ENCODE data around the gene ZW10. TPM values are rescaled to one million over a fixed set of nuclear protein-coding genes. Genes with fewer than 3 reads are reported as not detected.

Gene ZW10
- total and polyA plus RNA-seq, 2 experiments from 2014 or later: 12.3 to 30.5 TPM

DNA sequence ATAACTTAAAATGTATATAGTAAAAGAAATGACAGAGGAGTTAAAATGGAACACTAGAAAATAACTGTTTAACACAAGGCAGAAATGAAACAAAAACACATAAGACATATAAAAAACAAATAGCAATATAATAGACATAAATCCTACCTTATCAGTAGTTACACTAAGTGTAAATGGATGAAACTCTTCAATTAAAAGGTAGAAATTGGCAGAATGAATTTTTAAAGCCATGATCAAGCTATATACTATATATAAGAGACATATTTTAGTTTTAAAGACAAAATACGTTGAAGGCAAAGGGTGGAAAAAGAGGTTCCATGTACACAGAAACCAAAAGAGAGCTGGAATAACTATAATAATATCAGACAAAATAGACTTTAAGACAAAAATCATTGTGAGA lies 62.5 kb downstream of the ZW10 start:
- Histone ChIP-seq H3K79me2 (replicated peaks; ENCODE audit: insufficient read depth) (no peaks in the 10 kb centered on the region), H3K4me3 (no peak overlapping the region), H3K9me2 (ENCODE audit: insufficient read depth) (peaks cover 11% of the 10 kb centered on the region; the same call in 1 of the 2 replicates), H3K4me1 (ENCODE audit: insufficient read depth) (no peaks in the 10 kb centered on the region), H3K27me3 (ENCODE audit: insufficient read depth) (no peaks in the 10 kb centered on the region), H3F3A (replicated peaks; ENCODE audit: low read depth) (no peaks in the 10 kb centered on the region), H3K36me3 (ENCODE audit: insufficient read depth) (0 out of 2 replicates have a peak, but pooled peaks cover 7% of the 10 kb centered on the region), H3K27ac (ENCODE audit: low read depth) (no peak overlapping the region), H4K20me1 (replicated peaks; ENCODE audit: insufficient read depth) (no peaks in the 10 kb centered on the region), H3K4me2 (no peak overlapping the region), H2AFZ (no peak overlapping the region)
- no peak overlapping the region for H3K27ac Mint-ChIP-seq
- TF ChIP-seq, protein P1, sequence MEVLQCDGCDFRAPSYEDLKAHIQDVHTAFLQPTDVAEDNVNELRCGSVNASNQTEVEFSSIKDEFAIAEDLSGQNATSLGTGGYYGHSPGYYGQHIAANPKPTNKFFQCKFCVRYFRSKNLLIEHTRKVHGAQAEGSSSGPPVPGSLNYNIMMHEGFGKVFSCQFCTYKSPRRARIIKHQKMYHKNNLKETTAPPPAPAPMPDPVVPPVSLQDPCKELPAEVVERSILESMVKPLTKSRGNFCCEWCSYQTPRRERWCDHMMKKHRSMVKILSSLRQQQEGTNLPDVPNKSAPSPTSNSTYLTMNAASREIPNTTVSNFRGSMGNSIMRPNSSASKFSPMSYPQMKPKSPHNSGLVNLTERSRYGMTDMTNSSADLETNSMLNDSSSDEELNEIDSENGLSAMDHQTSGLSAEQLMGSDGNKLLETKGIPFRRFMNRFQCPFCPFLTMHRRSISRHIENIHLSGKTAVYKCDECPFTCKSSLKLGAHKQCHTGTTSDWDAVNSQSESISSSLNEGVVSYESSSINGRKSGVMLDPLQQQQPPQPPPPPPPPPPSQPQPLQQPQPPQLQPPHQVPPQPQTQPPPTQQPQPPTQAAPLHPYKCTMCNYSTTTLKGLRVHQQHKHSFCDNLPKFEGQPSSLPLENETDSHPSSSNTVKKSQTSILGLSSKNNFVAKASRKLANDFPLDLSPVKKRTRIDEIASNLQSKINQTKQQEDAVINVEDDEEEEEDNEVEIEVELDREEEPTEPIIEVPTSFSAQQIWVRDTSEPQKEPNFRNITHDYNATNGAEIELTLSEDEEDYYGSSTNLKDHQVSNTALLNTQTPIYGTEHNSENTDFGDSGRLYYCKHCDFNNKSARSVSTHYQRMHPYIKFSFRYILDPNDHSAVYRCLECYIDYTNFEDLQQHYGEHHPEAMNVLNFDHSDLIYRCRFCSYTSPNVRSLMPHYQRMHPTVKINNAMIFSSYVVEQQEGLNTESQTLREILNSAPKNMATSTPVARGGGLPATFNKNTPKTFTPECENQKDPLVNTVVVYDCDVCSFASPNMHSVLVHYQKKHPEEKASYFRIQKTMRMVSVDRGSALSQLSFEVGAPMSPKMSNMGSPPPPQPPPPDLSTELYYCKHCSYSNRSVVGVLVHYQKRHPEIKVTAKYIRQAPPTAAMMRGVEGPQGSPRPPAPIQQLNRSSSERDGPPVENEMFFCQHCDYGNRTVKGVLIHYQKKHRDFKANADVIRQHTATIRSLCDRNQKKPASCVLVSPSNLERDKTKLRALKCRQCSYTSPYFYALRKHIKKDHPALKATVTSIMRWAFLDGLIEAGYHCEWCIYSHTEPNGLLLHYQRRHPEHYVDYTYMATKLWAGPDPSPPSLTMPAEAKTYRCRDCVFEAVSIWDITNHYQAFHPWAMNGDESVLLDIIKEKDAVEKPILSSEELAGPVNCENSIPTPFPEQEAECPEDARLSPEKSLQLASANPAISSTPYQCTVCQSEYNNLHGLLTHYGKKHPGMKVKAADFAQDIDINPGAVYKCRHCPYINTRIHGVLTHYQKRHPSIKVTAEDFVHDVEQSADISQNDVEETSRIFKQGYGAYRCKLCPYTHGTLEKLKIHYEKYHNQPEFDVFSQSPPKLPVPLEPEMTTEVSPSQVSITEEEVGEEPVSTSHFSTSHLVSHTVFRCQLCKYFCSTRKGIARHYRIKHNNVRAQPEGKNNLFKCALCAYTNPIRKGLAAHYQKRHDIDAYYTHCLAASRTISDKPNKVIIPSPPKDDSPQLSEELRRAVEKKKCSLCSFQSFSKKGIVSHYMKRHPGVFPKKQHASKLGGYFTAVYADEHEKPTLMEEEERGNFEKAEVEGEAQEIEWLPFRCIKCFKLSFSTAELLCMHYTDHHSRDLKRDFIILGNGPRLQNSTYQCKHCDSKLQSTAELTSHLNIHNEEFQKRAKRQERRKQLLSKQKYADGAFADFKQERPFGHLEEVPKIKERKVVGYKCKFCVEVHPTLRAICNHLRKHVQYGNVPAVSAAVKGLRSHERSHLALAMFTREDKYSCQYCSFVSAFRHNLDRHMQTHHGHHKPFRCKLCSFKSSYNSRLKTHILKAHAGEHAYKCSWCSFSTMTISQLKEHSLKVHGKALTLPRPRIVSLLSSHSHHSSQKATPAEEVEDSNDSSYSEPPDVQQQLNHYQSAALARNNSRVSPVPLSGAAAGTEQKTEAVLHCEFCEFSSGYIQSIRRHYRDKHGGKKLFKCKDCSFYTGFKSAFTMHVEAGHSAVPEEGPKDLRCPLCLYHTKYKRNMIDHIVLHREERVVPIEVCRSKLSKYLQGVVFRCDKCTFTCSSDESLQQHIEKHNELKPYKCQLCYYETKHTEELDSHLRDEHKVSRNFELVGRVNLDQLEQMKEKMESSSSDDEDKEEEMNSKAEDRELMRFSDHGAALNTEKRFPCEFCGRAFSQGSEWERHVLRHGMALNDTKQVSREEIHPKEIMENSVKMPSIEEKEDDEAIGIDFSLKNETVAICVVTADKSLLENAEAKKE (CRISPR knock-in tag; IDR thresholded peaks at IDR 0.05): no peak
- TF ChIP-seq NANOG (IDR thresholded peaks at IDR 0.05; ENCODE audit: borderline replicate concordance): no peak
- TF ChIP-seq EZH2phosphoT487 (IDR thresholded peaks at IDR 0.05; ENCODE audit: unreplicated experiment): no peak
- TF ChIP-seq ZNF114 (CRISPR knock-in tag; IDR thresholded peaks at IDR 0.05): no peak
- no peak for TF ChIP-seq ZNF331 (CRISPR knock-in tag; IDR thresholded peaks at IDR 0.05; ENCODE audit: low read depth)
- TF ChIP-seq STAT1 (IDR thresholded peaks at IDR 0.05; ENCODE audit: unreplicated experiment): no peak
- no peak for TF ChIP-seq EZH2 (IDR thresholded peaks at IDR 0.05; ENCODE audit: low read depth, unreplicated experiment)
- TF ChIP-seq, protein P2, sequence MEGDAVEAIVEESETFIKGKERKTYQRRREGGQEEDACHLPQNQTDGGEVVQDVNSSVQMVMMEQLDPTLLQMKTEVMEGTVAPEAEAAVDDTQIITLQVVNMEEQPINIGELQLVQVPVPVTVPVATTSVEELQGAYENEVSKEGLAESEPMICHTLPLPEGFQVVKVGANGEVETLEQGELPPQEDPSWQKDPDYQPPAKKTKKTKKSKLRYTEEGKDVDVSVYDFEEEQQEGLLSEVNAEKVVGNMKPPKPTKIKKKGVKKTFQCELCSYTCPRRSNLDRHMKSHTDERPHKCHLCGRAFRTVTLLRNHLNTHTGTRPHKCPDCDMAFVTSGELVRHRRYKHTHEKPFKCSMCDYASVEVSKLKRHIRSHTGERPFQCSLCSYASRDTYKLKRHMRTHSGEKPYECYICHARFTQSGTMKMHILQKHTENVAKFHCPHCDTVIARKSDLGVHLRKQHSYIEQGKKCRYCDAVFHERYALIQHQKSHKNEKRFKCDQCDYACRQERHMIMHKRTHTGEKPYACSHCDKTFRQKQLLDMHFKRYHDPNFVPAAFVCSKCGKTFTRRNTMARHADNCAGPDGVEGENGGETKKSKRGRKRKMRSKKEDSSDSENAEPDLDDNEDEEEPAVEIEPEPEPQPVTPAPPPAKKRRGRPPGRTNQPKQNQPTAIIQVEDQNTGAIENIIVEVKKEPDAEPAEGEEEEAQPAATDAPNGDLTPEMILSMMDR (conservative IDR thresholded peaks at IDR 0.05; ENCODE audit: low read depth in 2 of 2): no peak
- peaks cover 18% of the 10 kb centered on the region for H3K9me3 Mint-ChIP-seq
- ATAC-seq (no peak), DNase-seq (ENCODE audit: low spot score) (no peak)
- peaks cover 6% of the 10 kb centered on the region for H3K4me1 Mint-ChIP-seq
- H3K36me3 Mint-ChIP-seq (ENCODE audit: low read depth): peaks cover 13% of the 10 kb centered on the region
- H3K4me3 Mint-ChIP-seq: no peak overlapping the region
- H3K27me3 Mint-ChIP-seq (ENCODE audit: insufficient read depth, low read depth, poor library complexity): peaks cover 4% of the 10 kb centered on the region
